GM12892 (cell line): Measurements from ENCODE around the gene KPNA1.

Source experiments
- POLR2A ChIP-seq: IDR thresholded peaks from 2 replicates; pipeline ENCODE4 v1.6.1; 2011; ENCODE audit warnings: low read depth, low read length, control low read depth
- POLR2AphosphoS5 ChIP-seq: IDR thresholded peaks from 2 replicates; pipeline ENCODE4 v1.6.1; 2011; ENCODE audit warnings: low read depth, low read length, control low read depth
- TAF1 ChIP-seq: IDR thresholded peaks from 2 replicates; pipeline ENCODE4 v1.6.1; 2011; ENCODE audit warnings: low read depth, mild to moderate bottlenecking, control low read depth, low read length, borderline replicate concordance

- TF ChIP-seq TAF1 (peak; percentile 28; the same call in 1 of the 2 replicates), POLR2A (0 out of 2 replicates have a peak, but pooled peaks have one; percentile 54), POLR2AphosphoS5 (peak; percentile 62; the same call in 1 of the 2 replicates)
These were observed 49.6 kb upstream of the KPNA1 start, which contains the start of the genes DTX3L and PARP9 for GRCh38 chr3:122564155-122564912.
